GM12892 (cell line): Measurements from ENCODE around the gene NIBAN1.

Experiments used
- POLR2A ChIP-seq: IDR thresholded peaks from 2 replicates; pipeline ENCODE4 v1.6.1; 2011; ENCODE audit warnings: low read depth, low read length, control low read depth
- POLR2AphosphoS5 ChIP-seq: IDR thresholded peaks from 2 replicates; pipeline ENCODE4 v1.6.1; 2011; ENCODE audit warnings: low read depth, low read length, control low read depth
- TAF1 ChIP-seq: IDR thresholded peaks from 2 replicates; pipeline ENCODE4 v1.6.1; 2011; ENCODE audit warnings: low read depth, mild to moderate bottlenecking, control low read depth, low read length, borderline replicate concordance

DNA sequence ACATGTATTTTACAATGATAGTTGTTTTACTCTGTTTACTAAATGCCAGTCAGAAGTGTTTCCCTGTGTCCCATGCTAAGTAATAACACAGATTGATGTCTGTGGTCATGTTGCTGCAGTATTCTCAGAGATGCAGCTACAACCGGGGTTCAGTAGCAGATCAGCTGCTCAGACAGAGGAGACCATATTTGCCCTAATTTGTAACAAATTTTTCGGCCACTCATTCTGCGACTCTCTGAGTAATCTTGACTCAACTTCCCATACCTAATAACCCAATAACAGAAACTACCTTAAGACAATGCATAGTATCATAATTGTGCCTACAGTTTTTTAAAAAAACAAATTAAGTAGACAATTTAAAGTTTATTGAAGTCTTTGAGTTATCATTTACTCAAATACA is 32.6 kb downstream of the NIBAN1 start:
- TF ChIP-seq POLR2AphosphoS5 (no peak), POLR2A (no peak), TAF1 (no peak)
